WTC11 (cell line): ENCODE data around the gene NSMCE1. TPM values are rescaled to one million over a fixed set of nuclear protein-coding genes. Genes with fewer than 3 reads are reported as not detected.

Experiments used
- ATAC-seq: fragments of 200-7000 bp; cut with Tn5 transposase; 2 replicates; pipeline ENCODE4 v1.10.0; 2021; ENCODE audit warnings: mild to moderate bottlenecking, moderate library complexity
- CTCF ChIA-PET: fragments of 300-600 bp; sonication (Branson Sonifier 250); formaldehyde crosslinking; loops from one replicate; lab custom pipeline; 2021; ENCODE audit warnings: antibody characterized with exemption; lab: Charles Lee
- POLR2A ChIA-PET: fragments of 350-600 bp; sonication (Branson Sonifier 250); formaldehyde crosslinking; loops from one replicate; lab custom pipeline; 2021; ENCODE audit warnings: antibody characterized with exemption; lab: Charles Lee
- DNase-seq: peaks from one replicate; pipeline ENCODE4 v3.0.0; 2021; ENCODE audit warnings: low spot score
- H3K27ac Mint-ChIP-seq: 2 replicates; pipeline ENCODE4 v1.8.0; 2021; ENCODE audit warnings: mixed read lengths
- H3K27me3 Mint-ChIP-seq: 2 replicates; pipeline ENCODE4 v1.8.0; 2021; ENCODE audit warnings: low read depth, mild to moderate bottlenecking, moderate library complexity, mixed read lengths
- H3K36me3 Mint-ChIP-seq: 2 replicates; pipeline ENCODE4 v1.8.0; 2021; ENCODE audit warnings: mixed read lengths
- H3K4me1 Mint-ChIP-seq: 2 replicates; pipeline ENCODE4 v1.8.0; 2022; ENCODE audit warnings: mixed read lengths
- H3K4me3 Mint-ChIP-seq: 2 replicates; pipeline ENCODE4 v1.8.0; 2021; ENCODE audit warnings: mild to moderate bottlenecking, moderate library complexity, mixed read lengths
- H3K9me3 Mint-ChIP-seq: 2 replicates; pipeline ENCODE4 v1.8.0; 2021; ENCODE audit warnings: mixed read lengths
- CREB1 ChIP-seq: sonication (generic); formaldehyde crosslinking; IDR thresholded peaks from 2 replicates; pipeline ENCODE4 v1.8.0; 2023; ENCODE audit warnings: mild to moderate bottlenecking, missing genetic modification reagents
- FOXJ3 ChIP-seq: sonication (generic); formaldehyde crosslinking; IDR thresholded peaks from 2 replicates; pipeline ENCODE4 v1.9.0; 2021; ENCODE audit warnings: missing genetic modification reagents, mild to moderate bottlenecking, borderline replicate concordance
- IRF1 ChIP-seq: sonication (generic); formaldehyde crosslinking; IDR thresholded peaks from 2 replicates; pipeline ENCODE4 v1.8.0; 2023; ENCODE audit warnings: missing genetic modification reagents
- KAT7 ChIP-seq: sonication (generic); formaldehyde crosslinking; IDR thresholded peaks from 2 replicates; pipeline ENCODE4 v1.8.1; 2023; ENCODE audit warnings: missing genetic modification reagents, mild to moderate bottlenecking, borderline replicate concordance
- NFYB ChIP-seq: sonication (generic); formaldehyde crosslinking; conservative IDR thresholded peaks from 2 replicates; pipeline ENCODE4 v1.8.0; 2022; ENCODE audit warnings: low read depth, missing genetic modification reagents
- NR3C1 ChIP-seq: sonication (generic); formaldehyde crosslinking; conservative IDR thresholded peaks from 2 replicates; pipeline ENCODE4 v1.8.1; 2023; ENCODE audit warnings: low read depth, mild to moderate bottlenecking, missing genetic modification reagents
- PRRX2 ChIP-seq: fragments of 250-450 bp; sonication (Bioruptor Pico); IDR thresholded peaks from 2 replicates; pipeline ENCODE4 v1.8.0; 2021; ENCODE audit warnings: mild to moderate bottlenecking
- SMAD3 ChIP-seq: sonication (generic); formaldehyde crosslinking; IDR thresholded peaks from 2 replicates; pipeline ENCODE4 v1.8.0; 2022; ENCODE audit warnings: missing genetic modification reagents, mild to moderate bottlenecking, borderline replicate concordance
- SMAD4 ChIP-seq: sonication (generic); formaldehyde crosslinking; IDR thresholded peaks from 2 replicates; pipeline ENCODE4 v1.8.0; 2022; ENCODE audit warnings: mild to moderate bottlenecking, missing genetic modification reagents
- SOX15 ChIP-seq: fragments of 250-450 bp; sonication (Bioruptor Pico); IDR thresholded peaks from 2 replicates; pipeline ENCODE4 v1.9.0; 2021; ENCODE audit warnings: mild to moderate bottlenecking
- TEAD4 ChIP-seq: sonication (generic); formaldehyde crosslinking; IDR thresholded peaks from 2 replicates; pipeline ENCODE4 v1.8.0; 2022; ENCODE audit warnings: mild to moderate bottlenecking, missing genetic modification reagents
- USF2 ChIP-seq: sonication (generic); formaldehyde crosslinking; IDR thresholded peaks from 2 replicates; pipeline ENCODE4 v1.8.1; 2023; ENCODE audit warnings: mild to moderate bottlenecking, missing genetic modification reagents, moderate library complexity
- total RNA-seq: library from RNA; stranded (reverse); gene quantifications from 3 replicates; pipeline ENCODE4 v1.2.3, GENCODE V29; 2021
- TF ChIP-seq, protein P1 (sequence below): fragments of 250-450 bp; sonication (Bioruptor Pico); IDR thresholded peaks from 2 replicates; pipeline ENCODE4 v1.9.0; 2021; ENCODE audit warnings: mild to moderate bottlenecking
- TF ChIP-seq, protein P2 (sequence below): sonication (generic); formaldehyde crosslinking; IDR thresholded peaks from 2 replicates; pipeline ENCODE4 v1.8.1; 2022; ENCODE audit warnings: mild to moderate bottlenecking, moderate library complexity, missing genetic modification reagents
- TF ChIP-seq, protein P3 (sequence below): fragments of 250-450 bp; sonication (Bioruptor Pico); conservative IDR thresholded peaks from 2 replicates; pipeline ENCODE4 v1.9.0; 2021; ENCODE audit warnings: mild to moderate bottlenecking

The NSMCE1 gene
- total RNA-seq, 1 experiment from 2014 or later = 29.4 TPM

GRCh38 chr16:27286451-27286850 is 17.9 kb upstream of the NSMCE1 start (continued):
- TF ChIP-seq, protein P1, sequence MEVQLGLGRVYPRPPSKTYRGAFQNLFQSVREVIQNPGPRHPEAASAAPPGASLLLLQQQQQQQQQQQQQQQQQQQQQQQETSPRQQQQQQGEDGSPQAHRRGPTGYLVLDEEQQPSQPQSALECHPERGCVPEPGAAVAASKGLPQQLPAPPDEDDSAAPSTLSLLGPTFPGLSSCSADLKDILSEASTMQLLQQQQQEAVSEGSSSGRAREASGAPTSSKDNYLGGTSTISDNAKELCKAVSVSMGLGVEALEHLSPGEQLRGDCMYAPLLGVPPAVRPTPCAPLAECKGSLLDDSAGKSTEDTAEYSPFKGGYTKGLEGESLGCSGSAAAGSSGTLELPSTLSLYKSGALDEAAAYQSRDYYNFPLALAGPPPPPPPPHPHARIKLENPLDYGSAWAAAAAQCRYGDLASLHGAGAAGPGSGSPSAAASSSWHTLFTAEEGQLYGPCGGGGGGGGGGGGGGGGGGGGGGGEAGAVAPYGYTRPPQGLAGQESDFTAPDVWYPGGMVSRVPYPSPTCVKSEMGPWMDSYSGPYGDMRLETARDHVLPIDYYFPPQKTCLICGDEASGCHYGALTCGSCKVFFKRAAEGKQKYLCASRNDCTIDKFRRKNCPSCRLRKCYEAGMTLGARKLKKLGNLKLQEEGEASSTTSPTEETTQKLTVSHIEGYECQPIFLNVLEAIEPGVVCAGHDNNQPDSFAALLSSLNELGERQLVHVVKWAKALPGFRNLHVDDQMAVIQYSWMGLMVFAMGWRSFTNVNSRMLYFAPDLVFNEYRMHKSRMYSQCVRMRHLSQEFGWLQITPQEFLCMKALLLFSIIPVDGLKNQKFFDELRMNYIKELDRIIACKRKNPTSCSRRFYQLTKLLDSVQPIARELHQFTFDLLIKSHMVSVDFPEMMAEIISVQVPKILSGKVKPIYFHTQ (CRISPR knock-in tag) = no peak
- TF ChIP-seq SMAD4 (CRISPR knock-in tag) (no peak), CREB1 (no peak), TEAD4 (CRISPR knock-in tag) (no peak), KAT7 (no peak), NFYB (CRISPR knock-in tag) (no peak), USF2 (CRISPR knock-in tag) (no peak)
- TF ChIP-seq, protein P2, sequence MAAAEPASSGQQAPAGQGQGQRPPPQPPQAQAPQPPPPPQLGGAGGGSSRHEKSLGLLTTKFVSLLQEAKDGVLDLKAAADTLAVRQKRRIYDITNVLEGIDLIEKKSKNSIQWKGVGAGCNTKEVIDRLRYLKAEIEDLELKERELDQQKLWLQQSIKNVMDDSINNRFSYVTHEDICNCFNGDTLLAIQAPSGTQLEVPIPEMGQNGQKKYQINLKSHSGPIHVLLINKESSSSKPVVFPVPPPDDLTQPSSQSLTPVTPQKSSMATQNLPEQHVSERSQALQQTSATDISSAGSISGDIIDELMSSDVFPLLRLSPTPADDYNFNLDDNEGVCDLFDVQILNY (CRISPR knock-in tag) = no peak

GRCh38 chr16:27285676-27286196 is 17.2 kb upstream of the NSMCE1 start:
- TF ChIP-seq, protein P3, sequence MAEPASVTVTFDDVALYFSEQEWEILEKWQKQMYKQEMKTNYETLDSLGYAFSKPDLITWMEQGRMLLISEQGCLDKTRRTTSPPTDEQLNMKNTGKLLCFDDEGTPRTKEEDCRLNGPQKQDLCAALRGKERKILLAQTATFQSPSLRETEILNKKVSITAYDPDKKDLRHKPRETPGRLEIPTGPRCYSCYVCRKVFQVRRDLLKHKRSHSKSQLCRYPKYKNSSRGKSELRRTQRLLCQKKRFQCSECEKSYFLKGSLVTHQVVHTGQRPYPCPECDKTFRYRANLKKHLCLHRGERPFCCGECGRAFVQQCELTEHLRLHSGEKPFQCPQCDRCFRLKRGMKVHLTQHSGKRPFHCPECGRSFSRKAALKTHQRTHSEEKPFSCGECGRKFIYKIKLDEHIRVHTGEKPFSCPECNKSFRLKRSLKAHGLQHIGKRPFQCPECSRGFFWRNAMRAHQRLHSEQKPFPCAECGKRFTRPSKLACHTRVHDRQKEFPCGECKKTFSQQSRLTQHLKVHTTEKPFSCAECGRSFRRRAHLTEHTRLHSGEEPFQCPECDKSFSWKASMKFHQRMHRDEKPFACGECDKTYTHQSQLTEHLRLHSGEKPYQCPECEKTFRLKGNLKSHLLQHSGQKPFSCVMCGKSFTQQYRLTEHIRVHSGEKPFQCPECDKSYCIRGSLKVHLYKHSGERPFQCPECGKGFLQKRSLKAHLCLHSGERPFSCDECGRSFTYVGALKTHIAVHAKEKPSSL = no peak
- no peak for TF ChIP-seq SMAD3 (CRISPR knock-in tag)
- no peak for TF ChIP-seq IRF1 (CRISPR knock-in tag)
- TF ChIP-seq SOX15 (CRISPR knock-in tag) = no peak
- TF ChIP-seq FOXJ3 (CRISPR knock-in tag) = no peak
- H3K4me1 Mint-ChIP-seq = peaks cover 8% of the 10 kb centered on the region
- no peak overlapping the region for H3K27ac Mint-ChIP-seq
- H3K27me3 Mint-ChIP-seq = no peaks in the 10 kb centered on the region
- no peak for ATAC-seq
- CTCF ChIA-PET = interaction anchor here (0.6 kb wide), 1 partner anchor 139 kb away, joined by 3 read pairs; no protein-coding TSS in a partner anchor
- H3K9me3 Mint-ChIP-seq = peaks cover 6% of the 10 kb centered on the region
- H3K36me3 Mint-ChIP-seq = no peaks in the 10 kb centered on the region
- POLR2A ChIA-PET = no interaction called here
- no peak for DNase-seq
- no peak overlapping the region for H3K4me3 Mint-ChIP-seq

DNA sequence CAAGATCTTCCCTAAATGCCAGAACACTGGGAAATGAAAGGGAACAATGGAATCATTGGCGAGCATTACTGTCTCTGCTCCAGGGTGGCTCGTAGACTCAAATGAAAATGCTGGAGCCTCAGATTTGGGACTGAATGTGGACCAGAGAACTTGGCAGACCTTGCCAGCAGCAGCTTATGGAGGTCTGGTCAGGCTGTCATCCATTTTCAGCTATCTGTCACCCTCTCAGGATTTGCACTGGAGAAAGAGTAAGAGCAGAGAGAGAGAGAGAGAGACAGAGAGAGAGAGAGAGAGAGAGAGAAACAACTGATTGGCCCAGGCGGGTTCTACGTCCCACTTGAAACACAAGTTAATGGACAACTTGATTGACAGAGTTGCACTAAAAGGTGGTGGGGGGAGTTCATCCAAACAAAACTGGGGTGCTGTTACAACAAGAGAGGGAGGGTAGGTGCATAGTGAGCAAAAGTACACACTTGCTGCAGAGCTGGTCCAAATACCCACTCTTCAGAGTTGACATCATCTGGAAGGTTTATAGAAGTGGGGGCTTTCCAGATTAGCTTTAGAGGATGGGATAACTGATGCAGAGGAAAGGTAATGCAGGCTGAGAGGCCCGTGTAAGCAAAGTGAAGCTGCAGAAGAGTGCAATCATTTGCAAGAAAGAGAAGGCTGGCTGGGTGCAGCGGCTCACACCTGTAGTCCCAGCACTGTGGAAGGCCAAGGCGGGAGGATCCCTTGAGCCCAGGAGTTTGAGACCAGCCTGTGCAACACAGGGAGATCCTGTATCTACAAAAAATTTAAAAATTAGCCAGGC is 16.5 kb upstream of the NSMCE1 start:
- POLR2A ChIA-PET = no interaction called here
- Mint-ChIP-seq H3K4me3 (no peak overlapping the region), H3K9me3 (peaks cover 6% of the 10 kb centered on the region), H3K4me1 (peaks cover 8% of the 10 kb centered on the region), H3K36me3 (no peaks in the 10 kb centered on the region), H3K27ac (no peak overlapping the region), H3K27me3 (no peaks in the 10 kb centered on the region)
- TF ChIP-seq PRRX2 (CRISPR knock-in tag) (no peak), NR3C1 (CRISPR knock-in tag) (no peak)
- DNase-seq = no peak
- ATAC-seq = no peak
- CTCF ChIA-PET = interaction anchor here (0.6 kb wide), 1 partner anchor 138 kb away, joined by 3 read pairs; no protein-coding TSS in a partner anchor
